ENCODE measurements around the gene HS3ST4.

The HS3ST4 gene

GRCh38 chr16:26186091-26186615 lies 494.4 kb downstream of the HS3ST4 start:
- Histone ChIP-seq H3K36me3 (no peaks in the 10 kb centered on the region), H4K20me1 (no peaks in the 10 kb centered on the region), H3K4me2 (no peak overlapping the region), H3K9me3 (no peaks in the 10 kb centered on the region), H3K4me3 (no peak overlapping the region), H3K4me1 (no peaks in the 10 kb centered on the region), H3K9ac (no peak overlapping the region), H3K27me3 (no peaks in the 10 kb centered on the region), H3K27ac (no peak overlapping the region)
- TF ChIP-seq Cebpa-rat (IDR thresholded peaks at IDR 0.05): no peak

Data from BLaER1 (cell line).